SK-N-SH (cell line): ENCODE measurements around the gene PIGL.

Source experiments
- FOXM1 ChIP-seq: IDR thresholded peaks from 2 replicates; pipeline ENCODE4 v1.4.0; 2012; ENCODE audit warnings: low read depth, mild to moderate bottlenecking
- POLR2AphosphoS5 ChIP-seq: IDR thresholded peaks from 2 replicates; pipeline ENCODE4 v1.6.1; 2012; ENCODE audit warnings: low read depth, low read length
- TF ChIP-seq, protein P1 (sequence below): fragments of 200-600 bp; sonication (generic); IDR thresholded peaks from 2 replicates; pipeline ENCODE4 v1.6.1; 2017; ENCODE audit warnings: antibody characterized with exemption, mild to moderate bottlenecking, moderate library complexity

DNA sequence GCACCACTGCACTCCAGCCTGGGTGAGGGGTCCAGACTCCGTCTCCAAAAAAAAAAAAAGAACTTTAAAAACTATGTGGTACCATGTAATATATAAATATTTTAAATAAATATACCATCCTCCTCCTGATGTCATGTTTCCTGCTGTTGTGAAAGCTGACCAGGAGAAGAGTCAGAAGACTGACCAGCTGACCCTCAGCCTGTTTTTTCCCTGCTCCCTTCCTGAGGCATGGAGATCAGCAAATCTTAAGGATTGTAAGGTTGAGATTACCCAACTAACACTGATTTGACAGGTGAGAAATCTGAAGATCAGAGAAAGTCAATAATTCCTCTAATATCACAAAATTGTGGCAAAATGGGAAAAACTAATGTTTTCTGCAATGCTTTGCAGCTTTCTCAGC, 19.7 kb upstream of the PIGL start:
- TF ChIP-seq FOXM1 (no peak), POLR2AphosphoS5 (no peak)
- TF ChIP-seq, protein P1, sequence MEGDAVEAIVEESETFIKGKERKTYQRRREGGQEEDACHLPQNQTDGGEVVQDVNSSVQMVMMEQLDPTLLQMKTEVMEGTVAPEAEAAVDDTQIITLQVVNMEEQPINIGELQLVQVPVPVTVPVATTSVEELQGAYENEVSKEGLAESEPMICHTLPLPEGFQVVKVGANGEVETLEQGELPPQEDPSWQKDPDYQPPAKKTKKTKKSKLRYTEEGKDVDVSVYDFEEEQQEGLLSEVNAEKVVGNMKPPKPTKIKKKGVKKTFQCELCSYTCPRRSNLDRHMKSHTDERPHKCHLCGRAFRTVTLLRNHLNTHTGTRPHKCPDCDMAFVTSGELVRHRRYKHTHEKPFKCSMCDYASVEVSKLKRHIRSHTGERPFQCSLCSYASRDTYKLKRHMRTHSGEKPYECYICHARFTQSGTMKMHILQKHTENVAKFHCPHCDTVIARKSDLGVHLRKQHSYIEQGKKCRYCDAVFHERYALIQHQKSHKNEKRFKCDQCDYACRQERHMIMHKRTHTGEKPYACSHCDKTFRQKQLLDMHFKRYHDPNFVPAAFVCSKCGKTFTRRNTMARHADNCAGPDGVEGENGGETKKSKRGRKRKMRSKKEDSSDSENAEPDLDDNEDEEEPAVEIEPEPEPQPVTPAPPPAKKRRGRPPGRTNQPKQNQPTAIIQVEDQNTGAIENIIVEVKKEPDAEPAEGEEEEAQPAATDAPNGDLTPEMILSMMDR = no peak
